ENCODE data around the gene GARIN1A. TPM values are rescaled to one million over a fixed set of nuclear protein-coding genes. Genes with fewer than 3 reads are reported as not detected.

Gene GARIN1A
- total RNA-seq (2022; extraction: Qiagen RNA extraction) = 0.46 to 0.66 TPM (median 0.56 TPM) in 5 replicates

GRCh38 chr7:128671992-128672391, at the start of gene GARIN1A:
TSS of gene GARIN1A (plus strand) at chr7:128672292. CDS start at chr7:128672398, 106 bp downstream.

Other genes with a start within 250 kb of the GARIN1A start
- gene HILPDA, start 216.4 kb upstream of the GARIN1A start, total RNA-seq (2022; extraction: Qiagen RNA extraction) = 19.7 to 29.1 TPM (median 25.5 TPM) in 5 replicates
- 19.5 to 28.1 TPM (median 26.9 TPM) in 5 replicates for gene METTL2B, start 195.5 kb upstream of the GARIN1A start, total RNA-seq (2022; extraction: Qiagen RNA extraction)
- gene CALU, start 67.1 kb downstream of the GARIN1A start, total RNA-seq (2022; extraction: Qiagen RNA extraction) = 143 to 189 TPM (median 180 TPM) in 5 replicates
- not detected in 5 replicates for gene OPN1SW, start 103.5 kb downstream of the GARIN1A start, total RNA-seq (2022; extraction: Qiagen RNA extraction)
- 1.4 to 2.2 TPM (median 2.1 TPM) in 5 replicates for gene CCDC136, start 119.7 kb downstream of the GARIN1A start, total RNA-seq (2022; extraction: Qiagen RNA extraction)
- 2.9 to 6.0 TPM (median 3.9 TPM) in 5 replicates for gene FLNC, start 158.1 kb downstream of the GARIN1A start, total RNA-seq (2022; extraction: Qiagen RNA extraction)
- gene ATP6V1F, start 190.6 kb downstream of the GARIN1A start, total RNA-seq (2022; extraction: Qiagen RNA extraction) = 238 to 300 TPM (median 251 TPM) in 5 replicates
- 0.07 to 0.22 TPM (median 0.15 TPM) in 5 replicates for gene KCP, start 238.4 kb downstream of the GARIN1A start, total RNA-seq (2022; extraction: Qiagen RNA extraction)

Measured in A549 treated with dexamethasone at 1 μM for 4 hours (cell line).